ENCODE measurements around the gene OR2F1.

DNA sequence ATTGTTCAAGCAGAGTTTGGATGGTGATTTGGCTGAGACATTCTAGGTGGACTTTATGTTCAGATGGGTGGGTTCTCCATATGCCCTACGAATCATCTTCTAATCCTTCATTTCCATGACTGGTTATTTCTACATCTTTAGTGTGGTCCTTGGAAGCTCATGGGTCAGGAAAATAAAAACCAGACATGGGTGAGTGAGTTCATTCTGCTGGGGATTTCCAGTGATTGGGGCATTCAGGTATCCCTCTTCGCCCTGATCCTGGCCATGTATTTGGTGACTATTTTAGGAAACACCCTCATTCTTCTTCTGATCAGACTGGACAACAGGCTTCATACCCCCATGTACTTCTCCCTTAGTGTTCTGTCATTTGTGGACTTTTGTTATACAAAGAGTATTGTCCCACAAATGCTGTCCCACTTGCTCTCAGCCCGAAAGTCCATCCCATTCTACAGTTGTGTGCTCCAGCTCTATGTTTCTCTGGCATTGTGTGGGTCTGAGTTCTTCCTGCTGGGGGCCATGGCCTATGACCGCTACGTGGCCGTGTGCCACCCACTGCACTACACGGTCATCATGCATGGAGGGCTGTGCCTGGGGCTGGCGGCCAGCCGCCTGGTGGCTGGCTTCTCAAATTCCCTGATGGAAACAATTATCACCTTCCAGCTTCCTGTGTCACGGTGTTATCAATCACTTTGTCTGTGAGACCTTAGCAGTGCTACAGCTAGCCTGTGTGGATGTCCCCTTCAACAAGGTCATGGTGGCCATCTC is 26.3 kb downstream of the OR2F1 start:
- no peak for TF ChIP-seq CTCF (IDR thresholded peaks at IDR 0.05)
- no peak for TF ChIP-seq POLR2A (IDR thresholded peaks at IDR 0.05)
